Osteocyte (in vitro differentiated cells): ENCODE measurements around the gene PDZRN3. TPM values are rescaled to one million over a fixed set of nuclear protein-coding genes. Genes with fewer than 3 reads are reported as not detected.

Experiments used
- DNase-seq: peaks from one replicate; pipeline ENCODE4 v3.0.0; 2021; ENCODE audit warnings: mixed read lengths; ENCODE audit not compliant: unreplicated experiment; ENCODE audit errors: extremely low spot score
- H3K27ac Mint-ChIP-seq: one replicate; pipeline ENCODE4 v1.8.0; 2021; ENCODE audit warnings: mild to moderate bottlenecking, mixed read lengths; ENCODE audit not compliant: unreplicated experiment
- H3K27me3 Mint-ChIP-seq: one replicate; pipeline ENCODE4 v1.8.0; 2021; ENCODE audit warnings: mixed read lengths; ENCODE audit not compliant: unreplicated experiment
- H3K36me3 Mint-ChIP-seq: one replicate; pipeline ENCODE4 v1.8.0; 2021; ENCODE audit warnings: mixed read lengths; ENCODE audit not compliant: unreplicated experiment
- H3K4me1 Mint-ChIP-seq: one replicate; pipeline ENCODE4 v1.8.0; 2021; ENCODE audit warnings: mixed read lengths; ENCODE audit not compliant: unreplicated experiment
- H3K4me3 Mint-ChIP-seq: one replicate; pipeline ENCODE4 v1.8.0; 2021; ENCODE audit warnings: mild to moderate bottlenecking, moderate library complexity, mixed read lengths; ENCODE audit not compliant: unreplicated experiment
- H3K9me3 Mint-ChIP-seq: one replicate; pipeline ENCODE4 v1.8.0; 2021; ENCODE audit warnings: mixed read lengths; ENCODE audit not compliant: unreplicated experiment
- total RNA-seq: library from RNA; stranded (reverse); gene quantifications from 2 replicates; pipeline ENCODE4 v1.2.1, GENCODE V29; 2021
- TF ChIP-seq, protein P1 (sequence below): fragments of 200-600 bp; sonication (generic); IDR thresholded peaks from 2 replicates; pipeline ENCODE4 v1.5.0; 2021; ENCODE audit warnings: antibody characterized with exemption, mild to moderate bottlenecking, moderate library complexity

PDZRN3 gene
- total RNA-seq, 1 donor from 2014 or later: 34.1 TPM

DNA sequence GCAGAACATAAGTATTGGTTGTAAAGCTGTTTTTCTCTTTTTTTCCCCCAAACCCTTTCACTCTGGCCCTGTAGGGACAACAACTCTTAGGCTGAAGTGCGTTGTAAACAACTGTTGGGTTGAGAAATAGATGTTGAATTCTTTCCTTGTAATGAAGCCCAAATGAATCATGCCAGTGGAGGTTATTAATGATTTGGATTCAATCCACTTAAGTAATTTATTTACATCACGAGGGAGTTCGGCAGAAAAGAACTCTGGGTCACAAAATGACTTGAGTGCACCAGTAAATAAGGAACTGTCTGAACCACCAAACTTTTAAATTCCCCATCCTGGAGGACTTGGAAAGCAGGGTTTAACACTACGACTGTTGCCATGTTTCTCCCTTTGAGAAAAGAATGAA, 218.9 kb downstream of the PDZRN3 start:
- DNase-seq: no peak
- Mint-ChIP-seq H3K36me3 (peaks cover 15% of the 10 kb centered on the region), H3K9me3 (no peaks in the 10 kb centered on the region), H3K27me3 (no peaks in the 10 kb centered on the region), H3K4me1 (peaks cover 7% of the 10 kb centered on the region), H3K4me3 (no peak overlapping the region), H3K27ac (no peak overlapping the region)
- TF ChIP-seq, protein P1, sequence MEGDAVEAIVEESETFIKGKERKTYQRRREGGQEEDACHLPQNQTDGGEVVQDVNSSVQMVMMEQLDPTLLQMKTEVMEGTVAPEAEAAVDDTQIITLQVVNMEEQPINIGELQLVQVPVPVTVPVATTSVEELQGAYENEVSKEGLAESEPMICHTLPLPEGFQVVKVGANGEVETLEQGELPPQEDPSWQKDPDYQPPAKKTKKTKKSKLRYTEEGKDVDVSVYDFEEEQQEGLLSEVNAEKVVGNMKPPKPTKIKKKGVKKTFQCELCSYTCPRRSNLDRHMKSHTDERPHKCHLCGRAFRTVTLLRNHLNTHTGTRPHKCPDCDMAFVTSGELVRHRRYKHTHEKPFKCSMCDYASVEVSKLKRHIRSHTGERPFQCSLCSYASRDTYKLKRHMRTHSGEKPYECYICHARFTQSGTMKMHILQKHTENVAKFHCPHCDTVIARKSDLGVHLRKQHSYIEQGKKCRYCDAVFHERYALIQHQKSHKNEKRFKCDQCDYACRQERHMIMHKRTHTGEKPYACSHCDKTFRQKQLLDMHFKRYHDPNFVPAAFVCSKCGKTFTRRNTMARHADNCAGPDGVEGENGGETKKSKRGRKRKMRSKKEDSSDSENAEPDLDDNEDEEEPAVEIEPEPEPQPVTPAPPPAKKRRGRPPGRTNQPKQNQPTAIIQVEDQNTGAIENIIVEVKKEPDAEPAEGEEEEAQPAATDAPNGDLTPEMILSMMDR: no peak

DNA sequence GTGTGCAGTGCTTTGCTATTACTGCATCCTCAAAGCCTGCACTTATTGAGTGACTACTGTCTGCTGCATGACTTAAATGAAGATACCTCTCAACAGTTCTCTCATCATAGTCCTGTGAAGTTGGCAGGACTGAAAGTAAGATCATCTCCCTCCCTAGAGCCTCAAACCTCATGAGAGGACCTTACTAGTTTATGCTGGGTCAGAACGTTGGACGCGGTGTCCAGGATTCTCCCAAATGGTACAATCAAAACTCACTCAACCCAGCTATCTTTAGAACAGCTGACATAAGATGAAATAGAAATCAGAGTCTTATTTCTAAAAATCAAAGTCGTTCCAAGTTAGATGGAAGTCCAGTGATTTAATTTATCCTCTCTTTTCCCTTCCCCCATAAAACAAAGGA, 219.7 kb downstream of the PDZRN3 start:
- H3K27me3 Mint-ChIP-seq: no peaks in the 10 kb centered on the region
- peaks cover 21% of the 10 kb centered on the region for H3K36me3 Mint-ChIP-seq

DNA sequence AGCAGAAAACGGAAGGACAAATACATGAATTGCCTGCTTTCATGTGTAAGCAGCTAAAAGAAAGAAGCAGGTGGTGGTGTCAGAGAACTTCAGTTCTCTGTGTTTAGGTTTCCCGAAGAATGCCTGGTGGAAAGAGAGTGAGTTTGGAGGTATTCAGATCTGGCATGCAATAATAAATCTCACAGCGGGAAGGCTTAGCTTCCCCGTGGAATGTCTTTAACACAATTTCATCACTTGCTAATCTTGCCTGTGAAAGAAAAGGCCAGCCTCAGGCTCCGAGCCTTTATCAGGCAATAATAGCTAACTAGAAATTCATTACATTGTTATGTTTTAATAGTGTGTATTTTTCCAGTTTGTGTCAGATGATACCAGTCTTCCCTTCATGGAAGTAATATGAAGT, 220.3 kb downstream of the PDZRN3 start:
- Mint-ChIP-seq H3K36me3 (peaks cover 21% of the 10 kb centered on the region), H3K27ac (no peak overlapping the region), H3K4me1 (peaks cover 7% of the 10 kb centered on the region), H3K27me3 (no peaks in the 10 kb centered on the region), H3K9me3 (no peaks in the 10 kb centered on the region), H3K4me3 (no peak overlapping the region)
- DNase-seq: no peak
- TF ChIP-seq, protein P1: no peak

More for the DNA sequence above, 219.7 kb downstream of the PDZRN3 start:
- DNase-seq: no peak
- Mint-ChIP-seq H3K4me3 (no peak overlapping the region), H3K9me3 (no peaks in the 10 kb centered on the region), H3K4me1 (peaks cover 7% of the 10 kb centered on the region), H3K27ac (no peak overlapping the region)
- TF ChIP-seq, protein P1: no peak

DNA sequence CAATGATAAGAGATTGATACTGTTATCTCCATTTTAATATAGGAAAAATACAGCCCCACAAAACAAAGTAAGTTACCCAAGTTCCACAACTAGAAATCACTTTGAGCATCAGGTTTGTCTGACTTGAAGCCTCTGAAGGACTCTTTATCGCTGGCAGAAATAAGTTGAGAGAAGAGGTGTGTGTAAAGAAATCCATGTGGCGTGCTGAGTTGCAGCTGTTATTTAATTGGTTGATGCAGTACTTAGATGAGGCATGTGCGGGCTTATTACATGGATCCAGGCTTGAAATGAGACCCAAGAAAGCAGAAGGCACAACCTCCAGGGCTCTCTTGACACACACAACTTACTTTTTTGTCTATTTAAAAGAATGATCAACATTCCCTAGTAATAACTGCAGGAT, 221.3 kb downstream of the PDZRN3 start:
- Mint-ChIP-seq H3K27me3 (no peaks in the 10 kb centered on the region), H3K36me3 (peaks cover 27% of the 10 kb centered on the region), H3K9me3 (no peaks in the 10 kb centered on the region), H3K27ac (no peak overlapping the region), H3K4me3 (no peak overlapping the region), H3K4me1 (peaks cover 7% of the 10 kb centered on the region)
- TF ChIP-seq, protein P1: no peak
- DNase-seq: no peak

DNA sequence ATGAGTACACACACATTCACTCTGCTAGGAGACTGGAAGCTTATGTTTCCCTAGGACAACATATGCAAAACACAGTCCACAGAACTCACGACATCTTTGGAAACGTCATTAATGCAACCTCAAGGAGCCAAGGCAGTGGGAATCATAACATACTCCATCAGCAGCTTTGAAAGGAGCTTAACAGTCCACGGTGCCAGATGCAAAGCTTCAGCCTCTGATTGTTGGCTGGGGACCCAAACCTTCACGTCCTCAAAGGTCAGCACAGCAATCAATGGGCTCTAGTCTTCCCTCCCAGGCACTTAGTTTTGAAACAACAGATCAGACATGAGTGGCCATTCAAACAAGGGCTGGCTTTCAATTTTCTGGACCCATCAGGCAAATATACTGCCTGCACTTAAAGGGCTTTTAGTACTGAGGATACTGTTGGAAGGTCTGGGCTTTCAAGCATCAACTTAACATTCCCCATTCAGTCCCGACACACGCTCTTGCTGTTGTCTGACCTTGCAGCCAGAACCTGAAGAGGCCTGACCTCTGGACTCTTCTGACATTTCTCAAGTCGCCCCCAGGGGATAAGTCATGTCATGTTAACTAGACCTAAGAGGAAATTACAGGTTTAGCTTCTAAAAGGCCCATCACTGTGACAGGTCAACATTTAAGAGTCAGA, 223.0 kb downstream of the PDZRN3 start:
- Mint-ChIP-seq H3K4me3 (no peak overlapping the region), H3K4me1 (peaks cover 7% of the 10 kb centered on the region), H3K9me3 (no peaks in the 10 kb centered on the region), H3K36me3 (peaks cover 37% of the 10 kb centered on the region), H3K27ac (no peak overlapping the region), H3K27me3 (no peaks in the 10 kb centered on the region)
- TF ChIP-seq, protein P1: no peak
- DNase-seq: no peak
